Natural killer cell treated with Interleukin-12 subunit alpha and Interleukin-12 subunit beta and Interleukin-15 and Interleukin-18, amount 100 ng/mL, for 72 hours (primary cell): ENCODE measurements around the gene NKX6-2. TPM values are rescaled to one million over a fixed set of nuclear protein-coding genes. Genes with fewer than 3 reads are reported as not detected.

Experiments
- ATAC-seq, 2 donors: fragments of 150-1000 bp; cut with Tn5 transposase in 1 of 2; sonication (Bioruptor Pico), chemical (Tn5 transposase) in 1 of 2; 2 replicates each; pipeline ENCODE4 v1.10.0; 2021
- DNase-seq: peaks from one replicate; pipeline ENCODE4 v3.0.0; 2022; ENCODE audit warnings: low spot score
- H3K27ac Mint-ChIP-seq, 2 donors: 1 replicate in 1 of 2; 2 replicates in 1 of 2; pipeline ENCODE4 v1.8.0; 2022; ENCODE audit warnings: mixed read lengths in 2 of 2, mild to moderate bottlenecking in 1 of 2, moderate library complexity in 1 of 2
- H3K27me3 Mint-ChIP-seq, 2 donors: 1 replicate in 1 of 2; 2 replicates in 1 of 2; pipeline ENCODE4 v1.8.0; 2022; ENCODE audit warnings: mixed read lengths in 2 of 2
- H3K36me3 Mint-ChIP-seq: one replicate; pipeline ENCODE4 v1.8.0; 2022; ENCODE audit warnings: mixed read lengths
- H3K4me1 Mint-ChIP-seq, 2 donors: 1 replicate in 1 of 2; 2 replicates in 1 of 2; pipeline ENCODE4 v1.8.0; 2022; ENCODE audit warnings: low read depth in 2 of 2, mixed read lengths in 2 of 2, mild to moderate bottlenecking in 1 of 2
- H3K4me3 Mint-ChIP-seq: one replicate; pipeline ENCODE4 v1.8.0; 2022; ENCODE audit warnings: mixed read lengths
- H3K9me3 Mint-ChIP-seq: 2 replicates; pipeline ENCODE4 v1.8.0; 2022; ENCODE audit warnings: mixed read lengths
- total RNA-seq, 2 donors: library from RNA; stranded (reverse); gene quantifications; one replicate each; pipeline ENCODE4 v1.2.3, GENCODE V29; 2022

Gene NKX6-2
- total RNA-seq, 2 donors from 2014 or later = not detected

DNA sequence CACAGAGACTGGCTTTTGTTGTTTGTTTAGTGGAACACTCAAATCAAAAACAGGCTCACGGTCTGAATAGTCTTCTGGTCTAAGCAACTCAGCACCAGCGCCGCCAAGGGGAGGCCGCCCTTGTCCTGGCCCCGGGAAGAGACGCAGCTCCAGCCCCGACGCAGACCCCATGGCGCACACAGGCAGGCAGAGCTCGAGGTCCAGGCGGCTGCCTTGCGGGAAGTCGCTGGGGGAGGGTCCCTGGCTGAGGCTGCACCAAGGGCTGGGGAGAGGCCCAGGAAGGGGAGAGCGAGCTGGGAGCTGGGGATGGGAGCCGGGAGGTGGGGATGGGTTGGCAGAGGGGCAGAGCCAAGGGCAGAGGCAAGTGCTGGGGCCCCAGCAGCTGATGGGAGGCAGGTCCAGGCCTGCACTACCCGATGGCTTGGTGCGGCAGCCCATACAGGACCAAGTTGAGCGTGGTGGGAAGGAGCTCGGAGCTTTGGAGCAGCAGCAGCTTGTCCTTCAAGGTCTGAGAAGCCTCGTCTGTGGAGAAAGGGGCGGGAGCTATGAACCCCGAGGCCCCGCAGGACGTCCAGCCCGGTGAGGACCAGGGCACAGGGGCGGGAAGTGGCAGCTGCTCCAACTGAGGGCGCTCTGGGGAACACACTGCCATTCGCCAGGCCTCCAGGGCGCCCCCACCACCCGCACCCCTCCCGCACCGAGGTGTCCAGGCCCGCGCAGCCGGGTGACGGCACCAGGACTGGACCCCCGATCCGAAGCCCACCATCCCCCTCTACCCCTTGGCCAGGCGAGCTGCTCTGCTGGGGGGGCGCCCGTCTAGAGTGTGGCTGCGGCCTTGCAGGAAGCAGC, 22.7 kb upstream of the NKX6-2 start:
- H3K36me3 Mint-ChIP-seq = no peaks in the 10 kb centered on the region
- ATAC-seq = no peak

GRCh38 chr10:132807621-132808049, 21.7 kb upstream of the NKX6-2 start:
- no peaks in the 10 kb centered on the region for H3K36me3 Mint-ChIP-seq
- no peak overlapping the region for H3K4me3 Mint-ChIP-seq
- H3K4me1 Mint-ChIP-seq = no peaks in the 10 kb centered on the region
- peak; percentile 50 for DNase-seq
- no peaks in the 10 kb centered on the region for H3K27me3 Mint-ChIP-seq
- no peaks in the 10 kb centered on the region for H3K9me3 Mint-ChIP-seq
- ATAC-seq = no peak
- no peak overlapping the region for H3K27ac Mint-ChIP-seq

More for the DNA sequence above, 22.7 kb upstream of the NKX6-2 start:
- DNase-seq = peak; percentile 53
- H3K4me1 Mint-ChIP-seq = no peaks in the 10 kb centered on the region
- H3K27me3 Mint-ChIP-seq = no peaks in the 10 kb centered on the region
- no peak overlapping the region for H3K27ac Mint-ChIP-seq
- no peaks in the 10 kb centered on the region for H3K9me3 Mint-ChIP-seq
- no peak overlapping the region for H3K4me3 Mint-ChIP-seq

DNA sequence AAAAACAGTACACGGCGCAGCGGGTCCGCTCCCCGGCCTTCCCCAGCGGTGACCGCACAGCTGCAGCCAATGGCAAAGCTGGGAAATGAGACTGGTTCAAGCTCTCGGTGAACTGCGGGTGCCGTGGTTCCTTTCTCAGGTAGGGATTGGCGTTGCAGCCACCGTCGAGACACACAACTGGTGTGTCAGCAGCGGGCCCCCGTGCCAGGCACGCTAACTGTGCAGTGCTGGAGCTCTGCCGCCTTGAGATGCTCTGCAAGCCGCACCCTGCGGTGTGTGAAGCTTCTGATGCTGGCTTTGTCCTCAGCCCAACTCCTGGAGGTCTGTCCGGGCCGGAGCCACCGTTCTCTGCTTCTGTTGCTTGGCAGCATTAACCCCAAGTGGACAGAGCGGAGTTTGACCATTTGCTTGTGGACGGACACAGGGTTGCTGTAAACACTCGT, 20.6 kb upstream of the NKX6-2 start:
- ATAC-seq (no peak), DNase-seq (peak; percentile 54)
- H3K36me3 Mint-ChIP-seq = no peaks in the 10 kb centered on the region
- no peak overlapping the region for H3K4me3 Mint-ChIP-seq
- no peaks in the 10 kb centered on the region for H3K9me3 Mint-ChIP-seq
- H3K4me1 Mint-ChIP-seq = no peaks in the 10 kb centered on the region
- H3K27ac Mint-ChIP-seq = no peak overlapping the region
- H3K27me3 Mint-ChIP-seq = no peaks in the 10 kb centered on the region

GRCh38 chr10:132806110-132806509, 20.2 kb upstream of the NKX6-2 start:
- H3K9me3 Mint-ChIP-seq = no peaks in the 10 kb centered on the region
- DNase-seq (no peak), ATAC-seq (no peak)
- no peaks in the 10 kb centered on the region for H3K36me3 Mint-ChIP-seq
- no peaks in the 10 kb centered on the region for H3K27me3 Mint-ChIP-seq
- H3K4me1 Mint-ChIP-seq = no peaks in the 10 kb centered on the region
- no peak overlapping the region for H3K27ac Mint-ChIP-seq
- no peak overlapping the region for H3K4me3 Mint-ChIP-seq

- no peak overlapping the region for H3K27ac Mint-ChIP-seq
- DNase-seq = peak; percentile 37
These were observed 19.7 kb upstream of the NKX6-2 start for GRCh38 chr10:132805599-132805998.

DNA sequence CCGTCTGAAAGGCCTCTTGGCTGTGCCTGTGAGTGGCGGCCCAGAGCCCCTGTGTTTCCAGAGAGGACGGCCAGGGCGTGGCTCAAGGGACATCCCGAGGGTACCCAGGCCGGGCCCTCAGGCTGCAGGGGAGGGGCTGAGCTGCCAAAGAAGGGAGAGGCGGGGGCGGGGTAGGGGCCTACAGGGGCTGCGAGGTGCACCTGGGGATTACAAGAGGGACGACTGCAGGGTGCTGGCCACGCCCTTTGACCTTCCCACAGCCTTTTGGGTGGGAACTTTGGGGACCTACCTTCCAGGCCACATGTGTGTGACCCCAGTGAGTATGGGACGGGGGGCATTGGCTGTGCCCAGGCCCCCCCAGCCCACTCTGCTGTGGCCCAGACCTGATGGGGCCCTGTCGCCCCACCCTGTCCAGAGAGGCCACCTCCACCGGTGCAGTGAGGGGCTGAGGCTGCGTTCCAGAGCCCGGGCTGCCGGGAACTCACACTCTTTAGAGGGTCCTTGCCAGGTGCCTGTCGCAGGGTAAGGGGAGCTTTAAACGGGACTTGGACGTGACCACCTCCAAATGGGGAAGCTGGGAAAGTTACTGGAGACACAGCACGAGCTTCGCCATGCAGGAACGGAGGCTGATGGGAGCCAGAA, 19.0 kb upstream of the NKX6-2 start:
- DNase-seq = peak; percentile 50
- H3K4me1 Mint-ChIP-seq = no peaks in the 10 kb centered on the region
- peak in 1 of 2 donors; percentile 18 for ATAC-seq
- H3K27ac Mint-ChIP-seq = no peak overlapping the region
- no peak overlapping the region for H3K4me3 Mint-ChIP-seq
- H3K27me3 Mint-ChIP-seq = no peaks in the 10 kb centered on the region
- H3K36me3 Mint-ChIP-seq = no peaks in the 10 kb centered on the region
- H3K9me3 Mint-ChIP-seq = no peaks in the 10 kb centered on the region

More at GRCh38 chr10:132805599-132805998, 19.7 kb upstream of the NKX6-2 start:
- no peak overlapping the region for H3K4me3 Mint-ChIP-seq
- H3K27me3 Mint-ChIP-seq = no peaks in the 10 kb centered on the region
- no peaks in the 10 kb centered on the region for H3K9me3 Mint-ChIP-seq
- H3K4me1 Mint-ChIP-seq = no peaks in the 10 kb centered on the region
- H3K36me3 Mint-ChIP-seq = no peaks in the 10 kb centered on the region
- no peak for ATAC-seq

DNA sequence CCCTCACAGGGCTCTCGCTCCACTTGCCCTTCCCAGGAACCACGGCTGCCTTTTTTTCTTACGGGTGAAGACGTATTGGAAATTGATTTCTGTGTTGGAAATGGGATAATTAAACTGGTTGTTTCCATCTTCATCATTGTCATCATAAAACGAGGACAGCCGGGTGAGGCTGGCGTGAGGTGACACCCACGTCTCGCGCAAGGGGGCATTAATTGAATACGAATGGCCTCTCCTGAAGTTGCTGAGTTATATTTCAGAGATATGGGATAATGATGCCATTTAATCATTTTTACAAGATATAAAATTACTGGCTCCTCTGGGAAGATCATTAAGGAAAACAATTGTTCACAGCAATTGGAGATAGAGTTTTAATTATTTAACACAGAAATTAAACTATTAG, 18.3 kb upstream of the NKX6-2 start:
- DNase-seq = peak; percentile 44
- Mint-ChIP-seq H3K27me3 (no peaks in the 10 kb centered on the region), H3K36me3 (no peaks in the 10 kb centered on the region), H3K9me3 (no peaks in the 10 kb centered on the region), H3K27ac (no peak overlapping the region), H3K4me1 (no peaks in the 10 kb centered on the region), H3K4me3 (no peak overlapping the region)
- no peak for ATAC-seq

DNA sequence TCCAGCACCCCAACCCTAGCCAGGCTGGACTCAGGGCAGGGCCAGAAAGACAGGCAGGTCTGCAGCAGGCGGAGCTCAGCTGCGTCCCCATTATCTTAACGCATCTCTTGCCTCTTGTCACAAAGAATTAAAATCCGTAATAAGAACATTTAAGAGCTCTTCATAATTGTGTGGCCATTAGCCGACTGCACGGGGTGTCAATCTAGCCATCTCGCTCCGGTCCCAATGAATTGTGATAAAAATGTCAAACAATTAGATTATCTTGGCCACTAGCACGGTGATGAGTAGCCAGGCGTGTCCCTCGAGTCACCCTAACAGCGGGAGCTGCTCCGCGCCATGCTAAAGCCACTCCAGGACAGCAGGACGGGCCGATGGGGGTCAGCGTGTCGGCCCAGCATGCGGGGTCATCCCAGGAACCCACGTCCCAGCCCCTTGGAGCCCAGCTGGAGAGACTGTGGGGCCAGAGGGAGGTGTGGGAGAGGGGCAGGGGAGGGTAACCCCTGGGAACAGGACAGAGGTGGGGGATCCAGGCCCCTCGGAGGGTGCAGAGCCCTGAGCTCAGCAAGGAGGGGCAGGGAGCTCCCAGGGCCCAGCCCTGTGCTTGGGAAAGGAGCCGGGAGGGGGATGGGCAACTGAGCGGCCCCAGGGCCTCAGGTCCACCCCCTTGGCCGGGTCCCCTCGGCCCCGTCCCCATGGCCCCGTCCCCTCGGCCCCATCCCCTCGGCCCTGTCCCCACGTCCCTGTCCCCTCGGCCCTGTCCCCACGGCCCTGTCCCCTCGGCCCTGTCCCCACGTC, 17.7 kb upstream of the NKX6-2 start:
- no peaks in the 10 kb centered on the region for H3K27me3 Mint-ChIP-seq
- DNase-seq (peak; percentile 48), ATAC-seq (no peak)
- H3K9me3 Mint-ChIP-seq = no peaks in the 10 kb centered on the region
- H3K4me3 Mint-ChIP-seq = no peak overlapping the region
- no peaks in the 10 kb centered on the region for H3K36me3 Mint-ChIP-seq
- no peak overlapping the region for H3K27ac Mint-ChIP-seq
- no peaks in the 10 kb centered on the region for H3K4me1 Mint-ChIP-seq

DNA sequence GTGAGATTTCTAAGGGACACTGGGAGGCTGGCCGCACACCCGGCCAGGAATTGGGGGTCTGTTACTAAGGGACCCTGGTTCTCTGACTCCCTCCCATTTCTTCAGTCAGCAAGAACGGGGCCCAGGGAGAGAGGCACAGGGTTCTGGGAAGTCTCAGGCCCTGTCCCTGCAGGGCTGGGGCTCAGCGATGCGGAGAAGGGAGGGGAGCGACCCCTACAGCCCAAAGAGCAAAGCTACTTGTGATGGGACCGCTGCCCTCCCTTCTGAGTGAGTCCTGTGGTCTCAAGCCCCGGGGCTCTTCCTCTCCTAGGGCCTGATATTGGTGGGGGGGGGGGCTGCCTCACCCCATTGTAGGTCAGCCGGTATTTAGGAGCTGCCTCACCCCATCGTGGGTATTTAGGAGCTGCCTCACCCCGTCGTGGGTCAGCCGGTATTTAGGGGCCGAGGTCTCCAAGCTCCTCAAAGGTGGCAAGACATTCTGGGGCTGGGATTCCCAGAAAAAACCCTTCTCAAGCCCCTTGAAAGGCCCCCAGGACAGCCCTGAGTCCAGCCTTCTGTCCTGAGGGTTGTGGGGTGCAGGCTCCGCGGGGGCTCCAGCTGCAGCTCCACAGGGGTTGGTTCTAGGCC, 16.9 kb upstream of the NKX6-2 start:
- no peaks in the 10 kb centered on the region for H3K27me3 Mint-ChIP-seq
- H3K9me3 Mint-ChIP-seq = no peaks in the 10 kb centered on the region

GRCh38 chr10:132802048-132802447, 16.1 kb upstream of the NKX6-2 start:
- DNase-seq (no peak), ATAC-seq (no peak)
- Mint-ChIP-seq H3K36me3 (no peaks in the 10 kb centered on the region), H3K27me3 (no peaks in the 10 kb centered on the region), H3K4me1 (no peaks in the 10 kb centered on the region), H3K27ac (no peak overlapping the region), H3K9me3 (no peaks in the 10 kb centered on the region), H3K4me3 (no peak overlapping the region)

More for the DNA sequence above, 16.9 kb upstream of the NKX6-2 start:
- ATAC-seq (no peak), DNase-seq (no peak)
- Mint-ChIP-seq H3K4me1 (no peaks in the 10 kb centered on the region), H3K36me3 (no peaks in the 10 kb centered on the region), H3K27ac (no peak overlapping the region), H3K4me3 (no peak overlapping the region)

GRCh38 chr10:132799865-132800264, 13.9 kb upstream of the NKX6-2 start:
- Mint-ChIP-seq H3K9me3 (no peaks in the 10 kb centered on the region), H3K27ac (no peak overlapping the region), H3K4me1 (no peaks in the 10 kb centered on the region), H3K27me3 (no peaks in the 10 kb centered on the region), H3K36me3 (no peaks in the 10 kb centered on the region), H3K4me3 (no peak overlapping the region)
- DNase-seq (no peak), ATAC-seq (peak in 1 of 2 donors; percentile 18)

DNA sequence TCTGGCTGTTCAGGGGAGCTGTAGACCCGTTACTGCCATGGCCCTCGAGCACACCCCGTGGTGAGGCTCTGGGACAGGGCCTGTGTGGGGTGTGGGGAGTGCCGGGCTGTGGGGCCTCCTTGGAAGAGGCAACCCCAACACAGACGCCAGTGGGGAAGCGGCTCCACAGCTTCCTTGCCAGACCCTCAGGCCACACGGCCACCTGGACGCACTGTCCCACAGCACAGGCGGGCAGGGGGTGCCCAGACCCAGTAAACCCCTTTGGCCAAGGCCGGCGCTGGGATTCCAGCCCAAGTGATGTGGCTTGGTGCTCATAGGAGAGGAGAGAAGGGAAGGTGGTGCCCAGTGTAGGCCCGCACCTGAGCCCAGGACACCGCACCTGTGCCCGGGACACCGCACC, 12.9 kb upstream of the NKX6-2 start:
- no peak overlapping the region for H3K27ac Mint-ChIP-seq

GRCh38 chr10:132798403-132798802, 12.5 kb upstream of the NKX6-2 start:
- Mint-ChIP-seq H3K36me3 (no peaks in the 10 kb centered on the region), H3K27me3 (no peaks in the 10 kb centered on the region), H3K4me1 (no peaks in the 10 kb centered on the region), H3K27ac (no peak overlapping the region), H3K9me3 (no peaks in the 10 kb centered on the region), H3K4me3 (no peak overlapping the region)
- DNase-seq (peak; percentile 47), ATAC-seq (peak in 1 of 2 donors; percentile 12)

More for the DNA sequence above, 12.9 kb upstream of the NKX6-2 start:
- ATAC-seq (peak in 1 of 2 donors; percentile 37), DNase-seq (no peak)
- H3K36me3 Mint-ChIP-seq = no peaks in the 10 kb centered on the region
- H3K4me3 Mint-ChIP-seq = no peak overlapping the region
- H3K4me1 Mint-ChIP-seq = no peaks in the 10 kb centered on the region
- H3K27me3 Mint-ChIP-seq = no peaks in the 10 kb centered on the region
- H3K9me3 Mint-ChIP-seq = no peaks in the 10 kb centered on the region
